ENCODE measurements around the gene SKAP1.

- TF ChIP-seq OSR1 (CRISPR knock-in tag; IDR thresholded peaks at IDR 0.05) (no peak), POU6F1 (CRISPR knock-in tag; IDR thresholded peaks at IDR 0.05; ENCODE audit: borderline replicate concordance, low read depth) (no peak), ZFP3 (CRISPR knock-in tag; IDR thresholded peaks at IDR 0.05) (no peak), TOX (CRISPR knock-in tag; IDR thresholded peaks at IDR 0.05; ENCODE audit: borderline replicate concordance) (no peak), RARB (CRISPR knock-in tag; IDR thresholded peaks at IDR 0.05) (no peak), ZNF70 (CRISPR knock-in tag; IDR thresholded peaks at IDR 0.05) (no peak), GLIS3 (CRISPR knock-in tag; IDR thresholded peaks at IDR 0.05) (no peak), CREB5 (CRISPR knock-in tag; IDR thresholded peaks at IDR 0.05; ENCODE audit: low read depth) (no peak), PPARA (CRISPR knock-in tag; IDR thresholded peaks at IDR 0.05; ENCODE audit: borderline replicate concordance) (no peak), ZNF565 (CRISPR knock-in tag; conservative IDR thresholded peaks at IDR 0.05; ENCODE audit: low read depth) (no peak), BACH2 (CRISPR knock-in tag; IDR thresholded peaks at IDR 0.05; ENCODE audit: borderline replicate concordance) (no peak), ESRRG (CRISPR knock-in tag; IDR thresholded peaks at IDR 0.05) (no peak), ZFP30 (CRISPR knock-in tag; IDR thresholded peaks at IDR 0.05) (no peak)
- TF ChIP-seq, protein P1, sequence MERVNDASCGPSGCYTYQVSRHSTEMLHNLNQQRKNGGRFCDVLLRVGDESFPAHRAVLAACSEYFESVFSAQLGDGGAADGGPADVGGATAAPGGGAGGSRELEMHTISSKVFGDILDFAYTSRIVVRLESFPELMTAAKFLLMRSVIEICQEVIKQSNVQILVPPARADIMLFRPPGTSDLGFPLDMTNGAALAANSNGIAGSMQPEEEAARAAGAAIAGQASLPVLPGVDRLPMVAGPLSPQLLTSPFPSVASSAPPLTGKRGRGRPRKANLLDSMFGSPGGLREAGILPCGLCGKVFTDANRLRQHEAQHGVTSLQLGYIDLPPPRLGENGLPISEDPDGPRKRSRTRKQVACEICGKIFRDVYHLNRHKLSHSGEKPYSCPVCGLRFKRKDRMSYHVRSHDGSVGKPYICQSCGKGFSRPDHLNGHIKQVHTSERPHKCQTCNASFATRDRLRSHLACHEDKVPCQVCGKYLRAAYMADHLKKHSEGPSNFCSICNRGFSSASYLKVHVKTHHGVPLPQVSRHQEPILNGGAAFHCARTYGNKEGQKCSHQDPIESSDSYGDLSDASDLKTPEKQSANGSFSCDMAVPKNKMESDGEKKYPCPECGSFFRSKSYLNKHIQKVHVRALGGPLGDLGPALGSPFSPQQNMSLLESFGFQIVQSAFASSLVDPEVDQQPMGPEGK (CRISPR knock-in tag; IDR thresholded peaks at IDR 0.05; ENCODE audit: borderline replicate concordance), result no peak
These were observed 54.7 kb downstream of the SKAP1 start for GRCh38 chr17:48375356-48375755.

Data from SK-N-SH treated with all-trans-retinoic acid at 6 μM for 48 hours (cell line).